ENCODE data around the gene GPHN.
"Not testable (repeated sequence)": the region's sequence is repeated elsewhere in the genome, so short reads cannot be mapped to it uniquely, and the experiment has no call there.

GPHN gene

GRCh38 chr14:66503532-66503931, 4.4 kb upstream of the GPHN start:
- no peak for DNase-seq

DNA sequence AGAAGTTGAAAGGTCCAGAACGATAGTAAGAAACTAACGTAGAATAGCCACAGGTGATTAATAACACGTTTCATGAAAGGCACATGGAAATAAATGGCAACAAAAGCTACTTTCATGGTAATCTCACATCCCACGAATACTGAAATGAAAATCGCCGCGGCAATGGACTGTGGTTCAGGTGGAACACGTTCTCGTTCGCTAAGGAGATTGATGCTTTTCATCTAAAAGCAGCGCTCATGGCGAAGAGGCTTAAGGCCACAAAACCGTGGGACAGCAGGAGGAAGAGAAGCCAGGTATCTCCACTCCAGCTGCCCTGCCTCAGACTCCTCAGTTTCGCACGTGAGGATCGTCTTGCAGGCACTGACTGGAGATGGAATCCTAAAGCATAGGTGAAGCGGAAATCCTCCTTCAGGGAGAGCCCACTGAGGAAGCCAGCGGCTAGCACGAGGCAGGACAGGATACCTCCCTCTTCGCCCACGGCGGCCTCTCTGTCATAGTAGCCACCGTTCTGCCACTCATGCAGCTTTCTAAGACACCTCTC, 696 bp upstream of the GPHN start:
- DNase-seq = no peak

DNA sequence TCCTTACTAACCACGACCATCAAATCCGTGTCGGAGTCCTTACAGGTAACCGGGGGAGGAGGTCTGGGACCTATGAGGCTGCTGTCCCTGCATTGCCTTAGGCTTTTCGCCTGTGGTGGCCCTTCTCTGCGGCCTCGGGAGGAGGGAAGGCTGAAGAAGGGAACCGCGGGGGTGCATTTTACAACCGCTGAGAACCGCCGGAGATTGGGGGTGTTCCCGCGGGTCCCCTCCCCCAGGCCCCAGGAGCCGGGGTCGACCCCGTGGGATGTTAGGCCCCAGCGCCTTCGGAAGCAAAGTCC, 549 bp downstream of the GPHN start:
- DNase-seq = no peak

- DNase-seq = peak; percentile 55
These were observed 1.1 kb downstream of the GPHN start for GRCh38 chr14:66508846-66509621.

GRCh38 chr14:66509874-66510273, 1.9 kb downstream of the GPHN start:
- no peak for DNase-seq

DNA sequence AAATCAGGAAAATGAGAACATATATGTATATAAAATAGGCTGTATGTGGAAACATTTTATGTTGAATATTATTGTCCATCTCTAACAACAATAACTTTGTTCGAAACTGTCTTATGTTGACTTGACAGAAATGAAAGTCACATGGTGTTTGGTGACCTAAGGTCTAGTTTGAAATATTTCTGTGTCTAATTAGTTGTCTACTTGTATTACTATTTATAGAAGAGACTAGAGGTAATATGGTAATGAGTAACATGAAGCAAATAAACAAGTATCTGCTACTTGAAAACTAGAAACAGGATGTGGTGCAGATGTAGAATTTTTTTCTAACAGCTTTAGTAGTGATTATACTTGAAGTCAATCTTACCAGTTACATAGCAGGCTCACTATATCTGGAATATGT, 3.9 kb downstream of the GPHN start:
- DNase-seq = peak; percentile 14

GRCh38 chr14:66514213-66514612, 6.3 kb downstream of the GPHN start:
- DNase-seq = no peak

DNA sequence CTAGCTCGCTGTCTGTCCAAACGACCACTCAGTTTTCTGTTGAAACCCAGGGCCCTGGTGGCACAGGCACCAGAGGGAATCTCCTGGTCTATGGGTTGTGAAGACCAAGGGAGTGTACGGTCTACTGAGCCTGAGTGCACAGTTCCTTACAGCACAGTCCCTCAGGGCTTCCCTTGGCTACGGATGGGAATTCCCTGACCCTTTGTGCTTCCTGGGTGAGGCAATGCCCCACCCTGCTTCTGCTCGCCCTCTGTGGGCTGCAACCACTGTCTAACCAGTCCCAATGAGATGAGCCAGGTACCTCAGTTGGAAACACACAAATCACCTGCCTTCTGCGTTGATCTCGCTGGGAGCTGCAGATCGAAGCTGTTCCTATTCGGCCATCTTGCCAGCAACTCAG, 22.6 kb downstream of the GPHN start:
- DNase-seq = no peak

GRCh38 chr14:66539034-66539433, 31.1 kb downstream of the GPHN start:
- peak; percentile 8 for DNase-seq

GRCh38 chr14:66540038-66540437, 32.1 kb downstream of the GPHN start:
- DNase-seq = no peak

- DNase-seq = no peak
These were observed 33.7 kb downstream of the GPHN start for GRCh38 chr14:66541627-66542026.

GRCh38 chr14:66543996-66544395, 36.0 kb downstream of the GPHN start:
- DNase-seq = no peak

DNA sequence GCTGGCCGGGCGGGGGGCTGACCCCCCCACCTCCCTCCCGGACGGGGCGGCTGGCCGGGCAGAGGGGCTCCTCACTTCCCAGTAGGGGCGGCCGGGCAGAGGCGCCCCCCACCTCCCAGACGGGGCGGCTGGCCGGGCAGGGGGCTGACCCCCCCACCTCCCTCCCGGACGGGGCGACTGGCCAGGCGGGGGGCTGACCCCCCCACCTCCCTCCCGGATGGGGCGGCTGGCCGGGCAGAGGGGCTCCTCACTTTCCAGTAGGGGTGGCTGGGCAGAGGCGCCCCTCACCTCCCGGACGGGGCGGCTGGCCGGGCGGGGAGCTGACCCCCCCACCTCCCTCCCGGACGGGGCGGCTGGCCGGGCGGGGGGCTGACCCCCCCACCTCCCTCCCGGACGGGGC, 37.2 kb downstream of the GPHN start:
- DNase-seq = not testable (repeated sequence)

GRCh38 chr14:66545751-66546150, 37.8 kb downstream of the GPHN start:
- not testable (repeated sequence) for DNase-seq

DNA sequence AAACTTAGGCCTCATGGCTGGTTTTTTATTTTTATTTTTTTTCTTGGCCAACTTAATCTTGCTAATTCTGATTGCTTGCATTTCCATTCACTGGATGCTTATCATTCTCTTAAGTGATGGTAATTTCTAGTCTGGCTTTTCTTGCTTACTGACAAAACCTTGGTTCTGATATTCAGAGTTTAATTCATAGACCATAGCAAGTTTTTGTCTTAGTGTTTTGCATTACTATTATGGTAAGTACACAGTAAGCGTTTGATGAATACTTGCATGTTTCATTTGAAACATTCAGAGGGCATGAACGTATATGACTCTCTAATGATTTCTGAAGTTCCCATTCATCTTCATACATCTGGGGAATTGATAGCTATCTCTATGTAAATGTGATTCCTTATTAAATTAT, 55.8 kb downstream of the GPHN start:
- no peak for DNase-seq

GRCh38 chr14:66568220-66568619, 60.3 kb downstream of the GPHN start:
- DNase-seq = no peak

GRCh38 chr14:66572826-66573225, 64.9 kb downstream of the GPHN start:
- no peak for DNase-seq

DNA sequence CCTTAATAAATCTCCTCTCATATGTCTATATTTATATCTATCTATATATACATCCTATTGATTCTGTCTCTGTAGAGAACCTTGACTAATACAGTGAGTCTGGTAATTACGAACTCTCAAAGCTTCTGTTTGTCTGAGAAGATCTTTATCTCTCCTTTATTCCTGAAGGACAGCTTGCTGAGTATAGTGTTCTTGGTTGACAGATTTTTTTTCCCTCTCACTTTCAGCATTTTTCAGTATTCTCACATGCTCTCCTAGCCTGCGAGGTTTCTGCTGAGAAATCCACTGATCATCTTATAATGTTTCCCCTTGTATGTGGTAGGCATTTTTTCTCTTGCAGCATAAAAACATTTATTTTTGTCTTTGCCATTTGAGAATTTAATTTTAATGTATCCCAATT, 67.1 kb downstream of the GPHN start:
- DNase-seq = no peak

DNA sequence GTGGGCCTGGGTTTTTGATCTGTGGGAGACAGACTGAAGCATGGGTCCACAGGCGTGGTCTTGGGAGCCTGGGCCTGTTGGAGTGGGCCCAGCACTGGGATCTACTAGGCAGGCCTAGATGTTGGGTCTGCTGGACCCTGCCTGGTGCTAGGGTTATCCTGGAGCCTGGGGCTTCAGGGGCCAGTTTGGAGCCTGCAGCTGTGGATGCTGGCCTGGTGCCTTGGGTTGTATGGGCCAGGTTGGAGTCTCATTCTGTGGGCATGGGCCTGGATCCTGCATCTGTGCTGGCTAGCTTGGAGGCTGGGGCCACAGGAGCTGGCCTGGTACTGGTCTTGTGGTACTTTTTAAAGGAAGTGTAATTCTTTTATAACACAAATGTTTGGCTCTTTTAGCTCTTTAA, 68.0 kb downstream of the GPHN start:
- DNase-seq = no peak

GRCh38 chr14:66587753-66588152, 79.8 kb downstream of the GPHN start:
- not testable (repeated sequence) for DNase-seq

GRCh38 chr14:66595394-66595793, 87.4 kb downstream of the GPHN start:
- no peak for DNase-seq

- no peak for DNase-seq
These were observed 88.5 kb downstream of the GPHN start for GRCh38 chr14:66596241-66596985.

- DNase-seq = no peak
These were observed 92.5 kb downstream of the GPHN start for GRCh38 chr14:66600416-66600815.

DNA sequence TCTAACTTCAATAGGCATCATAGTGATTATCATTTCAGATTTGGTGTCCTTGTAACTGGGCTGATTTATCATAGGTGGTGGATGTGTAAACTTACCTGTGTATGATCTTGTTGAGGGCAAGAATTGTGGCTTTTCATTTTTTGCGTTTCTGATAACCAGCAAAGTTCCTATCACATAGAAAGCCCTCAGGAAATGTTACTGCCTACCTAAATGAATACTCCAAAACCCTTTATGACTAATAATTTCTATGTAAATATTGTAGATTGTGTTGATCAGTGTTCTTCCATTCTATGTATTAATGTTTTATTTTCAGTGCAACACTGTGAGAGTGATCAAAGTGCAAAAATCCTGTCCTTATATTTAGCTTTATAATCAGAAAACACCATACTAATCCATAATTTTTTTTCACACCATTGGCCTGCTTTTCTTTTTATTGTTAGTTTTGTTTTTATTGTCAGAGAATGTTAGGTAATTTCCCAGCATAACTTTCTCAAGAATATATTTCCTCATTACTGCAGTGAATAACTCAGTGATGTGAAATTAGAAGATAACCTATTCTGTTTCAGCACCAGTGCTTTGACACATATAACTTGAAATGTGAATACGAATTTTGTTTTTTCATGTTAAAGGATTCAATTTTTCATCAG, 94.1 kb downstream of the GPHN start:
- DNase-seq = no peak

Data from CD4-positive, alpha-beta T cell treated with Interleukin-21 for 1 hour (primary cell).